HG02610 (cell line): ENCODE results near the gene ZMAT5.

Source experiments
- ATAC-seq: cut with Tn5 transposase; IDR thresholded peaks from one replicate; pipeline ENCODE4 v1.9.1; 2021; ENCODE audit warnings: mild to moderate bottlenecking, moderate library complexity; ENCODE audit not compliant: unreplicated experiment

ZMAT5 gene

GRCh38 chr22:29712119-29712518 is 54.7 kb downstream of the ZMAT5 start:
- ATAC-seq = no peak

- ATAC-seq = no peak
These were observed 55.7 kb downstream of the ZMAT5 start for GRCh38 chr22:29710922-29711593.

- no peak for ATAC-seq
These were observed 56.6 kb downstream of the ZMAT5 start for GRCh38 chr22:29710193-29710592.

GRCh38 chr22:29707471-29707870 is 59.3 kb downstream of the ZMAT5 start:
- ATAC-seq = no peak

- ATAC-seq = no peak
These were observed 59.8 kb downstream of the ZMAT5 start for GRCh38 chr22:29707010-29707409.

GRCh38 chr22:29706486-29706885 is 60.3 kb downstream of the ZMAT5 start:
- ATAC-seq = no peak

- no peak for ATAC-seq
These were observed 61.2 kb downstream of the ZMAT5 start for GRCh38 chr22:29705651-29706050.

- ATAC-seq = no peak
These were observed 62.1 kb downstream of the ZMAT5 start for GRCh38 chr22:29704528-29705285.

- ATAC-seq = no peak
These were observed 63.1 kb downstream of the ZMAT5 start for GRCh38 chr22:29703569-29704195.

- ATAC-seq = no peak
These were observed 63.8 kb downstream of the ZMAT5 start for GRCh38 chr22:29702931-29703501.

- no peak for ATAC-seq
These were observed 64.5 kb downstream of the ZMAT5 start for GRCh38 chr22:29702000-29702930.

- no peak for ATAC-seq
These were observed 65.4 kb downstream of the ZMAT5 start for GRCh38 chr22:29701155-29701999.

GRCh38 chr22:29700900-29701154 is 66.0 kb downstream of the ZMAT5 start:
- ATAC-seq = no peak

- ATAC-seq = no peak
These were observed 66.5 kb downstream of the ZMAT5 start for GRCh38 chr22:29700206-29700899.

- ATAC-seq = no peak
These were observed 68.8 kb downstream of the ZMAT5 start for GRCh38 chr22:29697853-29698598.

- ATAC-seq = no peak
These were observed 71.5 kb downstream of the ZMAT5 start for GRCh38 chr22:29695129-29695926.

GRCh38 chr22:29693671-29694070 is 73.1 kb downstream of the ZMAT5 start:
- no peak for ATAC-seq

GRCh38 chr22:29693161-29693560 is 73.6 kb downstream of the ZMAT5 start:
- ATAC-seq = no peak
